Raji (cell line): ENCODE results near the gene SSTR3.

ENCODE experiments used
- POLR2A ChIP-seq: IDR thresholded peaks from 2 replicates; pipeline ENCODE4 v1.6.1; 2011; ENCODE audit warnings: low read depth, low read length, control low read depth; ENCODE audit not compliant: insufficient read depth

SSTR3 gene

DNA sequence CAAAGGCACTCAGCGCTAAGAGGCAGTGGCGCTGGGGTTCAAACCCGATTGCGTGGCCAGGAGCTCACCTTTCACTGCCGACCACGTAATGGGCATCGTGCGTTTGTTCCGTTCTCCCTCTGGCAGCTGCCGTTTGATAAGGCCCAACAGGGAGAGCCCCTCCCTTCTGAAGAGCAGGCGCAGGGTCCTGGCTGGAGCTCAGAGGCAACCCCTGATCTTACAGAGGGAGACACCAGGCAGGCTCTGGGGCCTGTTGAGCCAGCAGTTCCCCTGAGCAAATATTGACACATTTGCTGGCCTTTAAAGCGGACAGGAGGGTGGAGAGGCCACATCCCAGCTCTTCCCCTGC, 12.5 kb downstream of the SSTR3 start:
- TF ChIP-seq POLR2A = no peak

DNA sequence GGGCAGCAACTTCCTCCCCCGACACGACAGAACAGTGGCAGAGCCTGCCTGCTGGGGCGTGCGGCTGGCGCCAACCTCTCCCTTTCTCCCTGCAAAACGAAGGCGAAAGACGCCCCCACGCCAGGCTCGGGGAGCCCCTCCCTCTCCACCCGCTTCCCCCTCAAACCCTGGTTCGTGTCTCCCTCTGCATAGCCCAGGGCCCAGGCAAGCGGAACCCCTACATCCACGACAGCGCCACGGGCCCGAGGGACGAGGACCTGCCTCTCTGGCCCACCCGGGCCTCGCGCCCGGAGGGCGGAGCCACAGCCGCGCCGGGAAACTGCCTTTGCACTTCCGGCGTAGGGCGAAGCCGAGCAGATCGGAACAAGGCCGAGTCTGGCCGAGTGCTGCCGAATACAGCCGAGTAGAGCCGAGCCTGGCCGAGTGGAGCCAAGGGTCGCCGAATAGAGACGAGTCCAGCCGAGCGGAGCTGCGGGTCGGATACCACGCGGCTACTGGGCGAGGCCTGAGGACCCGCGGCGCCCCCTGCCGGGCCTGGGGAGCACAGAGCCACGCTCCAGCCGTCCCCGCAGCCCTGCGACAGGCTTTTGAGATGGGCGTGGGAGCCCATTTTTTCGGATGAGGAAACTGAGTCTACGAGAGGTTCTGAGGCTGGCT, 13.0 kb downstream of the SSTR3 start:
- peak; percentile 95 for TF ChIP-seq POLR2A

DNA sequence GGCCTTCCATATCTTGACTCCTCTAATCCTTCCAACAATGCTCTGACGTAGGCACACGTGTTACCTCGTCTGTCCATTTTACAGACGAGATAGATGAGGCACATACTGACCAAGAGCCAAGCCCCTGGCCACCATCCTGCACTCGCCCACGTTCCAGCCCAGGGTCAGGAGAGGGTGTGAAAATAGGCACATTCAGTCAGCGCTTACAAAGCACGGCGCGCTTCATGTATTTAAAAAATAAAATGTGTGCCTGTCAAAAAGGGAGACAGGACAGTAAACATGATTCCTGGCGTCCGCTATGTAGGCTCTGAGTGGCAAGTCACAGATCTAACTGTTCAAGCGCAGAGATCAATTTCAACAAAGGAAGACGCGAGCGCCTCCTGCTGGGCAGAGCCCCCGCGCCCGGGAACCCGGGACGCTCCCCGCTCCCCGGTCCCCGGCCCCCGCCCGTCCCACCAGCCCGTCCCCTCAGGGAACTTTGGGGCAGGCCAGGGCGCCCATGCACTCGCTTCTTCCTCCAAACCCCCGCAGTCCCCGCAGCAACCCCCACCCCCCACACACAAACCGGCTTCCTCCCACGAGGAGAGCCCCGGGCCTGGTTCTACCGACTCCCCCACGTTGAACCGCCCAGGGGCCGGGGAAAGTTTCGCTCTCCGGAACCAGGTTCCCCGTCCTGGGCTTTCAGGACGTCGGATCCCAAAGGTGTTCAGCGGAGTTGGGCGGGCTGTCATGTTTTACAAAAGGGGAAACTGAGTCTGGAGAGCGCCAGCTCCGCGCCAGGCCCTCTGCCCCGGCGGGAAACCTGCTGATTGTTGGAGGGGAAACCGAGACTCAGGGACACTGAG, 13.8 kb downstream of the SSTR3 start:
- 0 out of 2 replicates have a peak, but pooled peaks have one; percentile 16 for TF ChIP-seq POLR2A

DNA sequence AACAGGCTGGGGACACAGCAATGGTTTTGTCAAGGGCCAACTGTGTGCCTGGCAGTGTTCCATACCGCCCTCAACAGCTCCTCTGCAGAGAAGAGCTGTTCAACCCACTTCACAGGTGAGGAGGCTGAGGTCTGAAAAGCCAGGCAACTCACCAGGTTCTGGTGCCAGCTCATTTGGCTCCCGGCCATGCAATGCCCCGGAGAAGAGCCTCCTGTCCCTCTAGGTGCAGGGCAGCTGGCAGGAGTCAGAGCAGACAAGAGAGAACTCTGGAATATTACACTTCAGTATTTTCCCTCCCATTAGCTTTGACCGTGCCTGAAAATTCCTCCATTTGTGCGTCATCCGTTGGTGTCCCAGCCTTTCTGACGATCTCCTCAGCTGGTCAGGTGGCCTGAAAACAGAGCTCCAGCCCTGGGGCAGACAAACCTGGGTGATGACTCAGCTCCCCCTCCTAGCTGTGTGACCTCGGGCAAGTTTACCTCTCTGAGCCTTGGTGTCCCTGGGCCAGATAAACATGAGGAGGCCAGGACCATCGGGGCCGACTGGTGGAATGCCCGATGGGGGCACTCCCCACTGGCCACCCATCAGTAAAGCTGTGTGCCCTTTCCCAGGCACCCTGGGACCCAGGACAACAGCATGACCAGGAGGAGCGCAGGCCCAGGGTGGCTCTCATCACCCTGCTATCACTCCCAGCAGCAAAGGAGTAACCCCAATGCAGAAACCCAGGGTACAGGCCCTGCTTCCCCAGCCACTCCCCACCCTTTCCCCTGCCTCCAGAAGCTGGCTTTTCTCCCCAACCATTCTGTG, 14.6 kb downstream of the SSTR3 start:
- no peak for TF ChIP-seq POLR2A

DNA sequence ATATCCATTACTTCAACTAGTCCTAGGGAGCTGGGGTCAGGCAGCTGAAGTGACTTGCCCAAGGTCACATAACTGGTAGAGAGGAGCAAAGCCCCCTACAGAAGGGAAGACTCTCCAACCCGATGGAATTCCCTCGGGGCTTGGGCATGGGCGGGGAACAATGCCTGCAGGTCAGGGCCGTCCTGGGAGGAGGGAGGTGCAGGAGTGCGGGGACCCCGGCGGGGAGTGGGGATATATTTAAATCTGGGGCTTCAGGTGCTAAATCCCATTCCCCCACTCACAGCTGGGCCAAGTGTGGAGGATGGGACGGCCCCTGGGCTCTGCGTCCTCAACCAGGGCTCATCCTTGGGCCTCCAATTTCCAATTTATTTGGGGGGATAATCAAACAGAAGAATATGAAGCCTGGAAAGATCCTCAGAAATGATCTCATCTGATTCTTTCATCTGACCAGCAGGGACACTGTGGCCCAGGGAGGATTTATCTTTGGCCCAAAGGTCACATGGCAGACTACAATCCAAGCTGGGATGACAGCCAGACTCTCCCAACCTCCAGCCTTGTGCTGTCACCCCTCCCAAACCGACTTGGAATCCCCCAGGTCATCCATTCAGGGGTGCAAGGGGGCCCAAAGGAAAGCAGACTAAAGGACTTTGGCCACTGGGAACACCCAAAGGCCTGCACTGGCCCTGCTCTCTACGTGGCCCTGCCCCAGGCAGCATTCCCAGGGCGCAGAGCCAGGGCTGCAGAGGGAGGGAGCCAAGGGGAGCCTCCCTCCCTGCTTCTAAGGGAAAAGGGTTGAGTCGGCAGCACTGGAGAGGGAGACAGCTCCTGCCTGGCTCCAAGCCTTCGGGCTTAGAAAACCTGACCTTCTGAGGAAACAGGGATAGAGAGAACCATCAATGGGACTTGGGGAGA, 15.5 kb downstream of the SSTR3 start:
- TF ChIP-seq POLR2A = no peak

DNA sequence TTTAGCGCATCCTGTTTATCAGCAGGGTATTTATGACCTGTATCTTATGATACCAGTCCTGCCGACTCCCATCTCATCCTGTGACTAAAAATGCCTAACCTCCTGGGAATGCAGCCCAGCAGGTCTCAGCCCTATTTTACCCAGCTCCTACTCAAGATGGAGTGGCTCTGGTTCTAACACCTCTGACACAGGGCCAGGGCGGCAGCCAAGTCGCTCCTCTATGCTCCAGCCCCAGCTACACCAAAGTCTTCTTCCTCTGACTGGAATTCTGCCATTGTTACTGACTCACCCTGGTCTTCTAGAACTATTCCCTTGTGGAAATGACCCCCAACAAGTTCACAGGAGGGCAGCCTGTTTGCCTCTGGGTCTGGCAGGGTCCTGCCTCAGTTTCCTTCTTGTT, 16.4 kb downstream of the SSTR3 start:
- TF ChIP-seq POLR2A = no peak

DNA sequence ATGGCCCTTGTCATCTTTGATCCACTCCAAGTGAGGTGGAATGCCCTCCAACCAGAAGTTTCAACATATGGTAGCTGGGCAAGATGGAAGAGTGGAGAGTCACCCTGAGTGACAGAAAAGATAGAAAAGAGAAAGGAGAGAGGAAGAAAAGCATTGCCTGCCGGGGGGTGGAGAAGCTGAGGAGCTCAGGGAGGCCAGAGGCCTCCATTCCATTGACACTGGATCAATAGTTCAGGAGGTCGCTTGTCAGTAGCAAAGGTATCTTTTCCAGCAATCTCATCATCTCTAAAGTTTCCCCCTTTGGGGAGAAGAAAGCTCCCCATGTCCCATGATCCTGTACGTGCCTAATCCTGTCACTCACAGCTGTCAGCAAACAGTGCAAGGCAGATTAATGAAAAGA, 17.5 kb downstream of the SSTR3 start:
- no peak for TF ChIP-seq POLR2A

DNA sequence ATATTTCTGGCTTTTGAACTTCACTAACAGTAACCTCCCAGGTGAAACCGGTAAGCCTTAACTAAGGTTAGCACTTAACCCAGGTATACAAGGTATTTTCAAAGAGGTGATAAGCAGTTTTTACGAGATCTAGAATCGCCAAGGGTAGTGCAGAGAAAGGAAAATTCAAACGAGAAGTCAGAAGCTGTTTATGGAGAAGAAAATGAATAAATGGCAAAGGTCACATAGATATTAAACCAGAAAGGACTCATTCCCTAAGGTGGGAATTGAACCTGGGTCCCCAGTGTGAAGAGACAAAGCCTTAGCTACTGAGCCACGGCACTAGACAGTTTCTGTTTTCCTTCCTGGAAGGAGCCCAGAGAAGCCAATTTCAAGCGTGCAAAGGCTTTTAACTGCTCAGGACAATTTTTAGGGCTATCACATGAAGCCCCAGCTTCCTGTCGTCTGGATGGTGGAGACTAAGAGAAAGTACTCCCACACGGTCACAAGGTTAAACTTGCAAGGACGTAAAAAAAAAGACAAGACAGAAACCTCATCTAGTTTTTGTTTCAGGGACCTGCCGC, 18.6 kb downstream of the SSTR3 start:
- TF ChIP-seq POLR2A = no peak

DNA sequence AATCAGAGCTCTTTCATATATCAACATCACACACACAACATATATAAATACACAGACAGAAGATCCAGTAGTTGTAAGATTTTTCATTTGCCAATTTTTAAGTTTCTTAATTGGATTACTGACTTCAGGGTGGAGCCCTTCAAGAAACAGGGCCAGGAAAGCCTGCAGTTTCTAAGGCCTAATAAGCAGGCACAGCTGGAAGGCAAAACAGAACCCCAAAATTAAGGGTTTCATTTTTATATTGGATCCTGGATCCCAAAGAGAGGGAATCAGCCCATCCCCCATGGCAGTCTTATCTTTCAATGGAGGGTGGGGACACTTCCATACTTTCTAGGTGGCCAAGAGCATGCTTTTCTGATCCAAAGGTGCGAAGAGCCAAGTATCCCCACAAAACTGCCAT, 19.5 kb downstream of the SSTR3 start:
- no peak for TF ChIP-seq POLR2A

DNA sequence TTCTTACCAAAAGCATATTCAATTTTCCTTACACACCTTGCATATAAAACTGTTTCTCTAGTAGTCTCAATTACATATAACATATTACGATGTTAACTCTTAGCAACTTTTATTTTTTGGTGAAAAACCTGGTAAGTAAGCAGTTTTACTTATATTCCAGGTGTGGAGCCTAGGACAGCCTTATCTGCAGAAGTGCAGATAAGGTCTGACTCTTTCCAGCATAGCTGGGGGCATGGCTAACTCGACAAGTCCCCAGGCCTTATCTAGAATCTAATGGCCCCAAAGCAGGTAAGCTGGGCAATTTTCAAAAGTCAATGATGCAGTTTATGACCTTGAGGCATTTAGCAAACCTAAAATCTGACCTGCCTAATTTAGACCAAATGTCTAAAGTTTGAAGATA, 20.1 kb downstream of the SSTR3 start:
- no peak for TF ChIP-seq POLR2A

DNA sequence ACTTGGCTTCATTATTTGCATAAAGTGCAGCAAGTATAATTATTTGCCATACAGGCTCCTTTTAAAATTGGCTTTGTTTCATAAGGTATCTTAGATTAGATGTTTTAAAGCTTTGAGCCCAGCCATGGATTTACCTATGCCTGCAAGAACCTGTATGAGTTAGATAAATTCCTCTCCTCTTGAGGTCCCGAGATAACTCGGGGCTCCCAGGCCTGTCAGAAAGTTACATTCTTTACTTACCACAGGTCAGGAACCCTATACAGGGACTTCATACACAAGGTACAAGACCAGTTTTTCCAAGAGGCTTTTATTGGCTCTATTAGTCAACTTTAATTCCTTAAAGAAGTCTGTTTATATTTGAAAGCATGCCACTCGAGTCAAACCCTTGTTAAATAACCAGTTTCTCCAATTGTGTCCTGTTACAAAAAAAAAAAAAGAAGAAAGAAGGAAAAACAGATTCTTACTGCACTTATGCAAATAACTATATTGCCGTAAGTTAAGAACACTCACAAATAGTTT, 22.0 kb downstream of the SSTR3 start:
- TF ChIP-seq POLR2A = no peak

DNA sequence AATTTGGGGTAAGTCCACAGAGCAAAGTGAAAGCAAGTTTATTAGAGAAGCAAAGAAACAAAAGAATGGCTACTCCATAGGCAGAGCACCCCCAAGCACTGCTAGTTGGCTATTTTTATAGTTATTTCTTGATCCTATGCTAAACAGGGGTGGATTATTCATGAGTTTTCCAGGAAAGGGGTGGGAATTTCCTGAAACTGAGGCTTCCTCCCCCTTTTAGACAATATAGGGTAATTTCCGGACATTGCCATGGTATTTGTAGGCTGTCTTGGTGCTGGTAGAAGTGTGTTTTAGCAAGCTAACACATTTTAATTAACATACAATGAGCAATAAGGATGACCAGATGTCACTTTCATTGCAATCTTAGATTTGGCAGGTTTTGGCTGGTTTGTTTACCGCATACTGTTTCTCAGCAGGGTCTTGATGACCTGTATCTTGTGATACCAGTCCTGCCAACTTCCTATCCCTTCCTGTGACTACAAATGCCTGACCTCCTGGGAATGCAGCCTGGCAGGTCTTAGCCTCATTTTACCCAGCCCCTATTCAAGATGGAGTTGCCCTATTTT, 23.3 kb downstream of the SSTR3 start:
- no peak for TF ChIP-seq POLR2A

DNA sequence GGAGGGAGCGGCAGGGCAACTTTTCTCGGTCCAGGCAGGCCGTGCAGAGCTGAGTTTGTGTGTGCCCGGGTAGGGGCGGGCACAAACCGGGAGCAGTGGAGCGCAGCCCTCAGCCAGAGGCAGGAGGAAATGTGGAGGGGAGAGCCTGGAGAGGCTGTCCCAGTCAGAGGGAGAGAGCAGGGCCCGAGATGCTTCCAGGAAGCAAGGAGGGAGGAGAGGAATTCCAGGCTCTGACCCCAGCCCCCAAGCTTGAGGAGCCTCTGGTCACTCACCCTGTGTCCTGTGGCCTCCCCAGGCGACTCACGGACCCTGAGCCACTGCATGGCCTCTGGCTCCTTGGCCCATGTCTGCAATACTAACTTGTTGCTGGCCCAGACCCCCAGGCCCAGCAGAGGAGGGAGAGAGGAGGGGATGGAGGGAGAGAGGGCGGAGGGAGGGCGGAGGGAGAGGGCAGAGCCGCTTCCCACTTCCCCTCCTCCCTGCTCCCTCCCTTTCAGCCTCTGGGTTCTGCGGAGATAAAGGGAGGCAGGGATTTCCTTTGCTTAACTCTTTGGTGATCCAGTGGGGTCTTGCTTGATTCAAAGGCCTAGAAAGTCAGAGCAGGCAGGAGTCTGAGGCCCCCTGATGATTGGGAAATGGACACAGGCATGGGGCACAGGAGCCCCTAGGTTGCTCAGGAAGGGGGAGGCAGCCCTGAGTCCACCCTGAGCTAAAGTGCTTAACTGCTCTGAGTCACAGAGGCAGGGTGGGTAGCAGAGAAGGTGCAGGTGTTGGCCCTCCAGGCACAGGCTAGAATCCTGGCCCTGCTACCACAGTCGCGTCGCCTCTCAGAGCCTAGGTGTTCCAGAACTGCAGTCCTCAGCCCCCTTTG, 24.2 kb downstream of the SSTR3 start, which contains the start of gene C1QTNF6:
Gene C1QTNF6, minus strand, starts transcription at position 357 of the 871 bp plus-strand sequence. Its CDS starts 34 bp downstream, at position 323.
- TF ChIP-seq POLR2A = no peak
